ENCODE measurements around the gene KAT6B.

KAT6B gene

DNA sequence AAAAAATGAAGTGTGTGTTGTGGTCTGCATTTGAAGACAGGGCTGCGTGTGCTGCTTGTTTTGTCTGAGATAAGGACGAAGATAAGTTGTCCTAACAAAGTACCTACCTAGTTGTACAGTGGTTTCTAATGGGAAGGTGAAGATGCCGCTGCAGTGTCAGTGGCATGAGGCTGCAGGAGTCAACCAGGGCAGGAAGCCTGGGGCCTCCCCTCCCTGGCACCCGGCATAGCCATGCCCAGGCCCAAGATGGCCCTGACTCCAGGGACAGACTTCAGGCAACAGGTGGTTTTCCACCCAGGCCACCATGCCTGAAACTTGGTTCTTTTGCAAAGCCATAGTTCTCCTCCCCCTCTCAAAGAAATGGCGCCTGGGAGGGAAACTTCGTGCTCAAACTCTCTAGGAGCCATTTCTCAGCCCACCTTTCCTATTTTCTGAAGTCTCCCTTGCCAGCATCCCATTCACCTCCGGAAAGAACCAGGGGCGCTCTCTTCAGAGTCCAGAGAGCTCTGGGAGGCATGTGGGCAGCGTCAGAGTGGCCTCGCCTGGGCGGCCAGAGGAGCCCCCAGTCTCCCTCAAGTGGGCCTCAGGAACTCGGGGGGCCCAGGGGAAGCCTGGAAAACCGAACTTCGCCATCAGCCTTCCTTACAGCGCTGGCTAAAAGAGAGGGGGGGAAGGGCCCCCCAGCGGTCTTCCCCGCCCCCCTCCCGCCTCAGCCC, 2.1 kb upstream of the KAT6B start:
- no peak for DNase-seq

- DNase-seq: peak; percentile 28
Measured at GRCh38 chr10:74824900-74825370, 1.5 kb upstream of the KAT6B start.

GRCh38 chr10:74825371-74826141, 844 bp upstream of the KAT6B start:
- peak; percentile 48 for DNase-seq

DNA sequence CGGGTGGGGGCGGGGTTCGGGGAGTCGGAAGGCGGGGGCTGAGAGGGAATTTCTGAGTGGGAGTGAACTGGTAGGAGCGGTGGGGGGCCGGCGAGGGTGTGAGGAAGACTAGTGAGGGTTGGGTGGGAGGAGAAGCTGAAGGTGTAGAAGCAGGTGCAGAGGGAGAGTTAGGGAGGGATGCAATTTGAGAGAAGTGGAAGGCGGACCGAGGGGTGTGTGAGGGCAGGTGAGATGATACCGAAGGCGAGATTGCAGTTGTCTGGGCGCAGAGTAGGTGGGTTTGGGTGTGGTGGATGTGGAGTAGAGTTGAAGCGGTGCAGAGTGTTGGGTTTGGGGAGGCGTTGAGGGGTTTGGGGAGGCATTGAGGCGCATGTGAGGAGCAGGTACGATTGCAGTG, 643 bp downstream of the KAT6B start:
- no peak for DNase-seq

DNA sequence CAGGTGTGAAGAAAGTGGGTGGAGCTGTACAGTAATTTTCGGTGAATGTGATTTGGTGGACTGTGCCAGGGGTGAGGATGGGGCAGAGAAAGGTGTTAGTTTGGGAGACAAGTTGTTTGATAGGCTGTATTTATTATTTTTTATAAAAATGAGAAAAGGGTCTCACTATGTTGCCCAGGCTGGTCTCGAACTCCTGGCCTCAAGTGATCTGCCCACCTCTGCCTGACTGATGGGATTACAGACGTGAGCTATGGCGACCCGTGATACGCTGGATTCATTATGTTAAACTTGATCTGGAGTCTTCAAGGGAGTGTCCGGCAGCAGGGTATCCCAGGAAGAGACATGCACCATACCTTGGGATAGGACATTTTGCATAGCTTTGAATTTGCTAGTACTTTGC, 1.3 kb downstream of the KAT6B start:
- no peak for DNase-seq

DNA sequence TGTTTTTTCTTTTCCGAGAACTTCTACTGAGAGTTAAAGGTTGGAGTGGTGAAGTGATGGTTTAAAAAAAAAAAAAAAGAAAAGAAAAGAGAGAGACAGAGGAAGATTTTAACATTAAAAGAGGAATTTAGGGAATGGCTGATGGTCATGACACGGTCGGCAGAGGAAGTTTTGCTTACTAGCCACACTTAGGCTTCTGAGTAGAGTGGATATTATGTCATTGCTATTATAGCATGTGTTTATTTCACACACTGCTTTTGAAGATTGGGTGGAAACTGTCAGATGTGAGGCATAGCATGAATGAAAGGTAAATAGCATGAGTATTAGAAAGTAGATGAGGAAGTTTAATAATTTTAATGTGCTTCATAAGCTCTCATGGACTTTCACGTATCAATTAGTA, 2.5 kb downstream of the KAT6B start:
- no peak for DNase-seq

- no peak for DNase-seq
Measured at GRCh38 chr10:74831518-74832120, 5.2 kb downstream of the KAT6B start.

DNA sequence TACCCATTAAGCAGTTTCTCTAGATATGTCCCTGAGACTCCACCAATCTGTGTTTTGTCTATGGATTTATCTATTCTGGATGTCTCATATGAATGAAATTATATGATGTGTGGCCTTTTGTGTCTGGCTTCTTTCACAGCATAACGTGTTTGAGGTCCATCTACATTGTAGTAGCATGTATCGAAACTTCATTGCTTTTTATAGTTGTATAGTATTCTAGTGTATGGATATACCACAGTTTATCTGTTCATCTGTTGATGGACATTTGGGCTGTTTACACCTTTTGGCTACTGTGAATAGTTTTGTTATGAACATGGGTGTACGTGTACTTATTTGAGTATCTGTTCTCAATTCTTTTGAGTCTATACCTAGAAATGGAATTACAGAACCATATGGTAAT, 9.6 kb downstream of the KAT6B start:
- DNase-seq: no peak

GRCh38 chr10:74836877-74837276, 10.5 kb downstream of the KAT6B start:
- no peak for DNase-seq

DNA sequence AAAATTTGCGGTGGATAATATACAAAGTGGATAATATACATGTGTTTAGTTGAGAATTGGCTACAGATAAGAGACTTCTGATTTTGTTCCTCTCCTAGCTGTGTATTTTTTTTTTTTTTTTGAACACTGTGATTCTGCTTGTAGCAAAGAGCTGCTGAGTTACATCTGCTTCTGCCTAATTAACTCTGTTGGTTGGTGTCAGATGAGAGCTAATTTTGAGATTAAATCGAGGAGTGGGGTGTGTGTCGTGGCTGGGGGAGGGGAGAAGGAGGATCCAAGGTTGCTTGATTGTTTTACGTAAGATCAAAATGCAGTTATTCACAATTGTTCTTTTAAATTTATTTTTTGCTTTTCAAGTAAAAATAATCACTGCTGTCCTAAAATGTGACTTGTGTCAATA, 11.3 kb downstream of the KAT6B start:
- DNase-seq: no peak

DNA sequence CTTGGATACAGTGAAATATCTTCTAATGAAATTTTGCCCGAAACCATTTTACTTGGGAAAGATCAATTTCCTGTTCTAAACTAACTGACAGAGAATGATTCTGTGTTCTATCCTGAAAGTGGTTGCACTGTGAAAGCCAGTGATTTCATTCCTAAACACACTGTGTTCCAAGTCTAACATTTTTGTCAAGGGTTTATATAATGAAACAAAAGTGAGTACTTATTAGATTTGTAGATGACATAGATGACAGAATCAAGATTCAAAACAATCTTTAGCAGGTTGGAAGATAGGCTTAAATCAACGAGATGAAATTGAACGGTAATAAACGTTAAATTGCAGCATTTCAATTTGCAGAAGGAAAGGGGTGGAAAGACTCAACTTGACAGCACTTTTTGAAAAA, 13.3 kb downstream of the KAT6B start:
- no peak for DNase-seq

GRCh38 chr10:74841265-74841973, 15.0 kb downstream of the KAT6B start:
- no peak for DNase-seq

GRCh38 chr10:74842301-74842954, 16.0 kb downstream of the KAT6B start:
- DNase-seq: no peak

DNA sequence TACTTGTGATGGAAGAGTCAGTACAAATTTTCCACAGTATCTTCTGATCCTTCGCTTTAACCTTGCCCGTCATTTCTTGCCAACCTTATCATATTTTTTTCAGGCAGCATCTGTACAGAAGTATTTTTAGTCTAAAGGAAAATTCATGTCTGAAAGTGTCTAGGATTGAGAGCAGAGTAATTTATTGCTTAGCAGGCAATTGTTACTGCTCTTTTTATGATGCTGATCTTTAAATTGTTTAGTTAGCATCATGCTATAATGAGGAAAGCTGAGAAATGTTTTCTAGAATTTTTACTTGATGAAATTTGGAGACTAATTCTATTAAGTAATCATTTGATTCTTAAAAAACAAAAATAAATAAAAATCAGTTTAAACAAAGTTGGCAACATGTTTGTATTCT, 20.6 kb downstream of the KAT6B start:
- no peak for DNase-seq

DNA sequence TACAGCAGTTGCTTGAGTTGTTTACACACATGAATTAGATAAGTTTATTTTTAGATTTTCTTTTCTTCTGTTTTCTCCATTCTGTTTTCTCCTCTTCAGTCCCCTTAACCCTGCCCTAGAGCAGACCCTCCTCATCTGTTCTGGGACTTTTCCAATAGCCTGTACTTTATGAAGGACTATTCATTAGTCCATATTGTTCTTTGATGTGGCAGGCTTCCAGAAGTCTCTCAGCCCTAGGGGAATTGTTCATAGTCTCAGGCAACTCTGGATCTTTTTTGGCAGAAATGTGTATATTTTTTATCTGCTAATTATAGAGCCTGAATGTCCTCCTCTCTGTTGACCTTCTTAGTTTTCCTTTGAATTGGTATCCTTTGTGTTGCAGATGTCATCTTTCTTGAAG, 25.4 kb downstream of the KAT6B start:
- DNase-seq: no peak

DNA sequence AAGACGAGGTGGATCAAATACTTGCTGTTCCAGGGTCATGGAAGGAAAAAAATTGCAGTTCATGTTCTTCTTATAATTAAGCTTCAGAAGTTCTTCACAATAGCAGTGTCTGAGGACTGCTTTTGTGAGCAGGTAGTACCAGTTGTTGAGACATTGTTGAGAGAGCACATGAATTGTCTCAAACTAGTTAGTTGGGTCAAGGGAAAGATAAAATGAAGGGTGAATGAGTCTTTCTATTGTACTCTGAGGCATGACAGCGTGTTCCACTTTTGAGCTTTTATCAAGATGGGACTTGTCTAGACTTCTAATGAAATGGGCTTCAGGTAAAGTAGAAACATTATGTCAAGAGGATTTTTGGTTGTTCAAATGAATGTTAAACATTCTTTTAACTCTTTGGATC, 26.0 kb downstream of the KAT6B start:
- no peak for DNase-seq

- DNase-seq: no peak
Measured at GRCh38 chr10:74854610-74855009, 28.2 kb downstream of the KAT6B start.

GRCh38 chr10:74855027-74855426, 28.6 kb downstream of the KAT6B start:
- no peak for DNase-seq

DNA sequence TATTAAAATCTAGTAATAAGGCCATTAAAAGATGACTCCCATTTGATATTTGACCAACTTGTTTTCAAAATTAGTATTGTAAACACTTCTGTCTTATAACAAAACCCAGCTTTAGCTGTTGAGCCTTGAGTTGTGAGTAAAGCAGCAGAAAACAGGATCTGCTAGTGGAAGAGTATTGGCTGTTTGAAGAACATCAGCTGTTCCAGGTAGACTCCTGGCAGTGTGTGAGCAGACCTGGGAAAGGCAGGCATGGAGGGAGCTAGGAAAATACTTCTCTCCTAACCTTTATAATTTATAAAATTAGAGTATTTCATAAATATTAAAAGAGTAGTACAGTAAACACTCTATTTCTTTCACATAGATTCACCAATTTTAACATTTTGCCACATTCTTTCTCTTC, 29.0 kb downstream of the KAT6B start:
- DNase-seq: no peak

GRCh38 chr10:74856940-74857339, 30.5 kb downstream of the KAT6B start:
- no peak for DNase-seq

GRCh38 chr10:74857586-74857985, 31.2 kb downstream of the KAT6B start:
- no peak for DNase-seq

GRCh38 chr10:74859546-74859945, 33.1 kb downstream of the KAT6B start:
- DNase-seq: no peak

DNA sequence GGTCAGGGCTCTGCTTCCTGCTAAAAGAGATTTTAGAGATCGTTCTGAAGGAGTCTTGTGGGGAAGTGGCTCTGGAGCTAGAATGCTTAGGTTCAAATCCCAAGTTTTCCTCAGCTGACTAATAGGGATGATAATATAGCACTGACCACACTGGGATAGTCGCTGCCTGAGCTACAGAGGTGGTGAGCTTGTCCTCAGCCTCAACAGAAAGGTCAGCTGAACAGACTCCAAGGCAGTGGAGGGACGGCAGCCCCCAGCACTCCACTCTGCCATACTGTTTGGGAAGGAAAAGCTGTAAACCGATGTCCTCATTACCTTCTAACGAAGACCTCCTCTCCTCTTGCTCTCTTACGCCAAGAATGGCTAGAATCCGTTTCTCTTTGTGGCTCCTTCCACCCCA, 36.2 kb downstream of the KAT6B start:
- DNase-seq: no peak

Data from RPMI8226 (cell line).